AG09309 (cell line): ENCODE measurements around the gene ZNF292.

Experiments used
- DNase-seq: peaks from one replicate; pipeline ENCODE4 v3.0.0-alpha.2; 2010; ENCODE audit warnings: low read depth
- H3K4me3 ChIP-seq: 2 replicates; pipeline ENCODE4 v1.5.1; 2011; ENCODE audit warnings: mild to moderate bottlenecking, low read depth, low read length, moderate library complexity; ENCODE audit not compliant: control insufficient read depth
- CTCF ChIP-seq: IDR thresholded peaks from 2 replicates; pipeline ENCODE4 v1.5.1; 2011; ENCODE audit warnings: mild to moderate bottlenecking, low read depth, low read length, inconsistent platforms; ENCODE audit not compliant: insufficient read depth, control insufficient read depth; ENCODE audit errors: missing control alignments

ZNF292 gene

GRCh38 chr6:87146363-87146762, 9.0 kb upstream of the ZNF292 start:
- H3K4me3 ChIP-seq, result no peak overlapping the region
- DNase-seq, result no peak
- no peak for TF ChIP-seq CTCF

DNA sequence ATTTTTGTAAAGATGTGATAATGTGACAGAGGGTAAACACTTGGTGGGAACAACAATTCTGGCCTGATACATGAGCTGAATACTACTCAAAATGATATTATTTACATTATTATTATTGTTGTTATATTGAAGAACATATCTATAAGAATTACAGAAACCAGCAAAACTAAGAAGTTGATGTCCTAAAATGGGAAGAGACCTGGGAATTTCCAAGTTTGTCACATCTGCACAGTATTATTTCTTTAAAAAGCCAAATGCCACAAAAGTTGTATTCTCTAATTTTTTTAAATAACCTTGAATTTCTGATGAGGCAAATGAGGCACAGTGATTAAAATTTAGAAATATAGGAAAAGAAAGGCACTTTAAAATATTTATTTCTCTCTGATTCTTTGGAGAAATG, 5.0 kb upstream of the ZNF292 start:
- no peak for TF ChIP-seq CTCF
- no peak for DNase-seq
- no peak overlapping the region for H3K4me3 ChIP-seq

DNA sequence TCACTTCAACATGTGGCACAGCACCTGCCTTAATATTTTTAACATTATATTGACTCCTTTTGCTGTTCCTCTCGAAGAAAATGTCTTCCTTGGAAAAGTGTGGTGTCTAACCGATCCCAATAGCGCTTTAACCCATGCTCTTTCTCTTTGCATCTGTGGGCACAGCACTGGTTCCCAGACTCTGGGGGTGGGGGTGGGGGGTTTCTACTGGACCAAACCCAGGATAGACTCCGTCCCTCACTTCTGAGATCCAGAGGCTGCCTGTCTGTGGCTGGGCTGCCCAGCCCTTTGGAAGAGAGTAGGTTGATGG, 3.9 kb upstream of the ZNF292 start:
- no peak for TF ChIP-seq CTCF
- peak overlapping the region; percentile 32 for H3K4me3 ChIP-seq
- no peak for DNase-seq

- DNase-seq, result no peak
- peak; percentile 4 for TF ChIP-seq CTCF
- peak overlapping the region; percentile 32 for H3K4me3 ChIP-seq
Observed at GRCh38 chr6:87151781-87152525, 3.4 kb upstream of the ZNF292 start.

DNA sequence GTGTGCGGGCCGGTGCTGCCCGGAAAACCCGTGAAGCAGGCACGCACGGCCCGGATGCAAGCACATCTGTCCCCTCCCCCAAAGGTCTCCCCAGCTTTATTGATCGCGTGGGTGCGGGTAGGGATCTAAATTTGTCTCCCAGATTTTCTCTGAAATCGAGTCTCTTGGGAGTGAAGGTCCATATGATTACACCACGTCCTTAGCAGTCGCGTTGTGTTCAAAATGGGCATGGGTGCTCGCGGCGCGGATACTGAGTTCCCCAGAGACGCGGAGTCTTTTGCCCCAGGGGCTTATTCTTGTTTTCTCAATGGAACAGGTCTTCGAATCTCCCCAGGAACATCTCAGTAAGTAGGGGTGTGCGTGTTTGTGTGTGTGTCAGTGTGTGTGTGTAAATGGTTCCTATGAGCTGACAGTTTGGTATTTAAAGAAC, 2.8 kb upstream of the ZNF292 start:
- TF ChIP-seq CTCF, result no peak
- H3K4me3 ChIP-seq, result peak overlapping the region; percentile 32
- DNase-seq, result no peak

GRCh38 chr6:87154641-87154992, 748 bp upstream of the ZNF292 start:
- no peak for TF ChIP-seq CTCF
- H3K4me3 ChIP-seq, result peak overlapping the region; percentile 95
- peak; percentile 60 for DNase-seq
